Nephron (organoid): ENCODE results near the gene OSBPL1A.

Source experiments
- H3K27ac Mint-ChIP-seq, 3 experiments: 2 replicates each; pipeline ENCODE4 v1.8.0; 2020; ENCODE audit warnings: mixed read lengths in 3 of 3, mild to moderate bottlenecking in 2 of 3, moderate library complexity in 1 of 3
- H3K27me3 Mint-ChIP-seq: 2 replicates; pipeline ENCODE4 v1.8.0; 2021; ENCODE audit warnings: low read depth, mild to moderate bottlenecking, moderate library complexity, mixed read lengths
- H3K36me3 Mint-ChIP-seq: 2 replicates; pipeline ENCODE4 v1.8.0; 2020; ENCODE audit warnings: low read depth, mixed read lengths
- H3K4me1 Mint-ChIP-seq: 2 replicates; pipeline ENCODE4 v1.8.0; 2020; ENCODE audit warnings: mixed read lengths
- H3K4me3 Mint-ChIP-seq, 3 experiments: 2 replicates each; pipeline ENCODE4 v1.8.0; 2020; ENCODE audit warnings: mild to moderate bottlenecking in 3 of 3, mixed read lengths in 3 of 3, moderate library complexity in 2 of 3
- H3K9me3 Mint-ChIP-seq: 2 replicates; pipeline ENCODE4 v1.8.0; 2020; ENCODE audit warnings: mixed read lengths
- CTCF ChIP-seq, 3 experiments: fragments of 200-600 bp; sonication (generic); IDR thresholded peaks; one replicate each; pipeline ENCODE4 v1.5.0; 2021; ENCODE audit warnings: antibody characterized with exemption in 3 of 3; ENCODE audit not compliant: unreplicated experiment in 3 of 3

OSBPL1A gene

GRCh38 chr18:24397694-24398368 lies at the start of gene OSBPL1A:
Gene OSBPL1A, minus strand, starts transcription at chr18:24397824. Its CDS starts 20,291 bp downstream, at chr18:24377533.
- Mint-ChIP-seq H3K9me3 (no peaks in the 10 kb centered on the region), H3K4me1 (peaks cover 30% of the 10 kb centered on the region), H3K27ac (peak within 1 kb of the TSS; percentile 69 to 95 (median 88)), H3K36me3 (no peaks in the 10 kb centered on the region), H3K27me3 (no peaks in the 10 kb centered on the region), H3K4me3 (peak within 1 kb of the TSS; percentile 89 to 93 (median 91))
- no peak for TF ChIP-seq CTCF (IDR thresholded peaks at IDR 0.05; ENCODE audit: unreplicated experiment in 3 of 3)

GRCh38 chr18:24446953-24447538 lies 49.4 kb upstream of the OSBPL1A start:
- Mint-ChIP-seq H3K36me3 (peaks cover 76% of the 10 kb centered on the region), H3K27me3 (no peaks in the 10 kb centered on the region), H3K9me3 (no peaks in the 10 kb centered on the region), H3K4me1 (no peaks in the 10 kb centered on the region), H3K27ac (no peak overlapping the region), H3K4me3 (no peak overlapping the region)
- peak in 2 of 3 experiments; percentile 11 to 20 for TF ChIP-seq CTCF (IDR thresholded peaks at IDR 0.05; ENCODE audit: unreplicated experiment in 3 of 3)

GRCh38 chr18:24446453-24446852 lies 48.8 kb upstream of the OSBPL1A start:
- H3K27ac Mint-ChIP-seq: no peak overlapping the region
- H3K4me1 Mint-ChIP-seq: no peaks in the 10 kb centered on the region
- H3K36me3 Mint-ChIP-seq: peaks cover 77% of the 10 kb centered on the region
- no peaks in the 10 kb centered on the region for H3K9me3 Mint-ChIP-seq
- TF ChIP-seq CTCF (IDR thresholded peaks at IDR 0.05; ENCODE audit: unreplicated experiment in 3 of 3): no peak
- H3K4me3 Mint-ChIP-seq: no peak overlapping the region
- H3K27me3 Mint-ChIP-seq: no peaks in the 10 kb centered on the region

- Mint-ChIP-seq H3K27ac (no peak overlapping the region), H3K36me3 (peaks cover 78% of the 10 kb centered on the region), H3K4me1 (no peaks in the 10 kb centered on the region), H3K4me3 (no peak overlapping the region), H3K27me3 (no peaks in the 10 kb centered on the region), H3K9me3 (no peaks in the 10 kb centered on the region)
- TF ChIP-seq CTCF (IDR thresholded peaks at IDR 0.05; ENCODE audit: unreplicated experiment in 3 of 3): no peak
Measured at GRCh38 chr18:24443870-24444269, 46.2 kb upstream of the OSBPL1A start.

GRCh38 chr18:24436939-24437338 lies 39.3 kb upstream of the OSBPL1A start:
- H3K36me3 Mint-ChIP-seq: peaks cover 66% of the 10 kb centered on the region
- peak overlapping the region in 1 of 3 experiments; percentile 8 for H3K27ac Mint-ChIP-seq
- H3K9me3 Mint-ChIP-seq: no peaks in the 10 kb centered on the region
- no peak for TF ChIP-seq CTCF (IDR thresholded peaks at IDR 0.05; ENCODE audit: unreplicated experiment in 3 of 3)
- H3K4me3 Mint-ChIP-seq: no peak overlapping the region
- no peaks in the 10 kb centered on the region for H3K4me1 Mint-ChIP-seq
- H3K27me3 Mint-ChIP-seq: no peaks in the 10 kb centered on the region

- peaks cover 44% of the 10 kb centered on the region for H3K36me3 Mint-ChIP-seq
- H3K4me3 Mint-ChIP-seq: no peak overlapping the region
- H3K27ac Mint-ChIP-seq: no peak overlapping the region
- no peak for TF ChIP-seq CTCF (IDR thresholded peaks at IDR 0.05; ENCODE audit: unreplicated experiment in 3 of 3)
- H3K9me3 Mint-ChIP-seq: no peaks in the 10 kb centered on the region
- H3K4me1 Mint-ChIP-seq: peaks cover 17% of the 10 kb centered on the region
- no peaks in the 10 kb centered on the region for H3K27me3 Mint-ChIP-seq
Measured at GRCh38 chr18:24432618-24433017, 35.0 kb upstream of the OSBPL1A start.
